AG09309 (cell line): ENCODE results near the gene ENHO.

Experiments
- DNase-seq: peaks from one replicate; pipeline ENCODE4 v3.0.0-alpha.2; 2010; ENCODE audit warnings: low read depth
- H3K4me3 ChIP-seq: 2 replicates; pipeline ENCODE4 v1.5.1; 2011; ENCODE audit warnings: mild to moderate bottlenecking, low read depth, low read length, moderate library complexity; ENCODE audit not compliant: control insufficient read depth
- TF ChIP-seq, protein P1 (sequence below): IDR thresholded peaks from 2 replicates; pipeline ENCODE4 v1.5.1; 2011; ENCODE audit warnings: mild to moderate bottlenecking, low read depth, low read length, inconsistent platforms; ENCODE audit not compliant: insufficient read depth, control insufficient read depth; ENCODE audit errors: missing control alignments

The ENHO gene

DNA sequence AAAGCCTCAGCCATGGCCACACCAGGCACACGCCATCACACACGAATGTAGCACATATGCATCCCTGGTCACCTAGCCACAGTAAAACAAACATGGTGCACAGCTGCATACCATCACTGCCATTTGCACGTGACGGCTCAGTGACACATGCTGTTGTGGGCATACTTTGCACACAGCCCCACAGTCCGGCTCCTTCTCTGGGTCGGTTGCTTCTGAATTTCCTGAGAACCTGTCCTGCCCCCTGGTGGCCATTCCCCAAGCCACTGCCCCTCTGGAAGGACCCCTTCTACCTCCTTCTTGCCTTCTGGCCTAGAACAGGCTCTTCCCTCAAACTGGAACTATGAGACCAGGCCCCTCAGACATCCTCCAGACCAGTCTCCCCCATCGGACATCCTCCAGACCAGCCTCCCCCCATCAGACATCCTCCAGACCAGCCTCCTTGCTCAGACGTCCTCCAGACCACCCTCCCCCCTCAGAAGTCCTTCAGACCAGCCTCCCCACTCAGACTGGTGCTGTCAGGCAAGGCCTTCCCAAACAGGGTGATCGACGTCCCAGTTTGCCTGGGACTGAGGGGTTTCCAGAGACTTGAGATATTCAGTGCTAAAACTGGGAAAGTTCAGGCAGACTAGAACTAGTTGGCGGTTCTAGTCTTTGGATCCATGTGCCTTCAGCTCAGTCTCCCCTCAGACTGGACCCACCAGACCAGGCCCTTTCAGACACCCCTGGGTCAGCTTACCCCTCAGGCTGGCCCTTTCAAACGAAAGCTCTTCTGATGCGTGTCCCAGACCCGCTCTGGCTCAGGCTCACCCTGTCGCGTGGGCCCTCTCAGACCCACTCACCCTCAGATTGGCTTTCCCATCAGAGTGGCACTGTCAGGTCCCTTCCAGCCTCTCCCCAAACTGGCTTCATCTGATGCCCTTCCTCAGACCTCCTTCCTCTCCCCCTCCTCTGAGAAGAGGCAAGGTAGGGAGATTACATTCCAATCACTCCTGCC, 24.3 kb upstream of the ENHO start:
- peak; percentile 20 for DNase-seq
- H3K4me3 ChIP-seq = no peak overlapping the region
- TF ChIP-seq, protein P1, sequence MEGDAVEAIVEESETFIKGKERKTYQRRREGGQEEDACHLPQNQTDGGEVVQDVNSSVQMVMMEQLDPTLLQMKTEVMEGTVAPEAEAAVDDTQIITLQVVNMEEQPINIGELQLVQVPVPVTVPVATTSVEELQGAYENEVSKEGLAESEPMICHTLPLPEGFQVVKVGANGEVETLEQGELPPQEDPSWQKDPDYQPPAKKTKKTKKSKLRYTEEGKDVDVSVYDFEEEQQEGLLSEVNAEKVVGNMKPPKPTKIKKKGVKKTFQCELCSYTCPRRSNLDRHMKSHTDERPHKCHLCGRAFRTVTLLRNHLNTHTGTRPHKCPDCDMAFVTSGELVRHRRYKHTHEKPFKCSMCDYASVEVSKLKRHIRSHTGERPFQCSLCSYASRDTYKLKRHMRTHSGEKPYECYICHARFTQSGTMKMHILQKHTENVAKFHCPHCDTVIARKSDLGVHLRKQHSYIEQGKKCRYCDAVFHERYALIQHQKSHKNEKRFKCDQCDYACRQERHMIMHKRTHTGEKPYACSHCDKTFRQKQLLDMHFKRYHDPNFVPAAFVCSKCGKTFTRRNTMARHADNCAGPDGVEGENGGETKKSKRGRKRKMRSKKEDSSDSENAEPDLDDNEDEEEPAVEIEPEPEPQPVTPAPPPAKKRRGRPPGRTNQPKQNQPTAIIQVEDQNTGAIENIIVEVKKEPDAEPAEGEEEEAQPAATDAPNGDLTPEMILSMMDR = peak; percentile 66

DNA sequence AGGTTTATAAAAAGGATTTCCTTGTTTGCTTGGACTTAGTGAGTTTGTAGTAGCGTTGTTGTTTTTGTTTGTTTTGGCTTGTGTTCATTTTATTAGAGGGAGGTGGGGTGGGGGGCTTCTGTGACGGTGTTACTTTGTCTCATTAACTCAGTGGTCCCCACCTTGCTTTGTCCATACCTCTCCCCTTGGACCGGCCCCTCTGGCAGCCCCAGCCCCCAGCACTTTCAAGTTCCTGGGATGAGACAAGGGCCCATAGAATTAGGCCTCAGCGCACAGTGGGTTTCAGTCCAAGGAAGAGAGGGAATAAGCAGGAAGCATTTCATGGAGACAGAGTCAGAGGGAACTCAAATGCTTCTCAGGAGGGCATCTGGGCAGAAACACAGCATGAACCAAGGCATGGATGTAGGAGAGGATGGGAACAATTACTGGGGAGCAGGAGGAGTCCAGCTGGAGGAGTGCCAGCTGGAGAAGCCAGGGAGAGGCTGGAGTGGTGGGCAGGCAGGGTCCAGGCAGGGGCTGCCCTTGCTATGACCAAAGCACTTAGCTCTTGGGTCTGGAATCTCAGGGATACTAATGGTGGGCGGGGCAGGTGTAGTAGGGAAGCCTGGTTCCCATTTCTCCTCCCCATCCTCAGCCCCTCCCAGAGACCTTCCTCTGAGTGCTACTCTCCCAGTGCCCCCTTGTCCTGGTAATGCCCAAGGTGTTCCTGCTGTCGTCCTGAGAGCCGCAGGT, 23.5 kb upstream of the ENHO start:
- H3K4me3 ChIP-seq = no peak overlapping the region
- DNase-seq = no peak
- TF ChIP-seq, protein P1 = no peak

DNA sequence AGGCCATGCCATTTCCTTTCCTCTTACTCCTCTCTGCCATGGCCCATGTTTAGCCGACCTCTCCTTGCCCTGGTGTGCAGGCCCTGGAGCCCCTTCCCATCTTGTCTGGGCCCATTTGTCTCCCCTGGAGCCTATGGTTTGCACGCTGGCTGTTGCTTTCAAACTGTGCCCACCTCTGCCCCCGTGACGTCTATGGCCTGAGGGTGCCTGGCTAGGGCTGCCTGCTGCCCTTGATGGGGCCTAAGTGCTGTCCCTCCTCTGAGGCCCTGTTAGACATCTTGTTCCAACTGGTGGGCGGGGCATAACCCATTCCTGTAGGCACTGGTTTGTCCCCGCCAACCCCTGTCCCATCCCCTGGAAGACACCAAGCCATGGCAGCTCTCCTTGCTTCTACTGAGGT, 22.7 kb upstream of the ENHO start:
- DNase-seq = no peak
- TF ChIP-seq, protein P1 = no peak
- H3K4me3 ChIP-seq = no peak overlapping the region

DNA sequence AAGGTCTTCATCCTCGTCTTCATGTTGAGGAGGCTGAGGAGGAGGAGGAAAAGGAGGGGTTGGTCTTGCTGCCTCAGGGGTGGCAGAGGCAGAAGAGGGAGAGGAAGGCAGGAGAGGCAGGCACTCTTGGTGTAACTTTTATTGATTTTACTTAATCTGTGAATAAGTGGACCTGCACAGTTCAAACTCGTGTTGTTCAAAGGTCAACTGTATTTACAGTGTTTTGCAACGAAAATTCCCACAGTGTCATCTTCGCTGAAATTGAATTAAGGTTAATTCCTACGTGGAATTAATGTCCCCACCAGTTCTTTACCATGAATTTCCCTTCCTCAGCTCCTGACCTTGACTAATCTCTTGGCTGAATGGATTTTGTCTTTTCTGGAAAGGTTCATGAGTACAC, 21.2 kb upstream of the ENHO start:
- TF ChIP-seq, protein P1 = no peak
- H3K4me3 ChIP-seq = no peak overlapping the region
- no peak for DNase-seq

DNA sequence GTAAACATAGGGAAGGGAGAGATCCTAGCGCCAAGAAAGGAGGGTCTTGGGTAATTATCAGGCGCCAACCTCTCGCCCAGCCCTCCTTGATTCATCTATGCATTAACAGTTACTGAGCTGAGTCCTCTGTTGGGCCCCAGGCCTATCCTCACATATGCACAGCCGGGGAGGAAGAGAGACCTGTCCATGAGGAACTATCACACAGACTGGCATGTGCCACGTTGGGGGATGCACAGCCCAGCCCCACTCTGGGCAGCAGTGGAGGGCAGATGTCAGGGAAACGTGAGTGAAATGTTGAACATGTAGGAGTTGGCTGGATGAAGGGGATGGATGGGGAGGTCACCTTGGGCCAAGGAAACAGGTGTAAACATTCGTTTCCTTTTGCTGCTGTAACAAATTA, 18.8 kb upstream of the ENHO start:
- TF ChIP-seq, protein P1 = no peak
- H3K4me3 ChIP-seq = no peak overlapping the region
- no peak for DNase-seq

DNA sequence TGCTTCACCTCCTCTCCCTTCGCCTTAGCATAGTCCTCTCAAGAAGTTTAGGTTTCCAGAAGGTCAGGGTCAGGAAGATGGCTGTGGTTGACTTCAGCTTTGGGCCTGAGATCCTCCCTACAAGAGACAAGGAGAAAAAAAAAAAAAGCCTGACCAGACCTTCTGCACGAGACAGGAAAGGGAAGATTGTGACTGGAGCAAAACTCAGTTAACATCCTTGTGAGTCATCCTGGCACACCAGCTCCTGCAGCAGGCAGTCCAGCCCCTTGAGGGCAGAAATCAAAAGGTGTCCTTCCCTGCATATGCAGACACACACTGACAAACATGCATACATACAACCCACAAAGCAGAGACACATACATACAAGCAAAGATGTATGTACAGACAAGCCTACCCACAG, 18.0 kb upstream of the ENHO start:
- TF ChIP-seq, protein P1 = no peak
- DNase-seq = peak; percentile 24
- no peak overlapping the region for H3K4me3 ChIP-seq
